Mucosa of rectum (tissue), 2 donors: ENCODE measurements around the gene DNAAF9.

ENCODE experiments used
- H3K27ac ChIP-seq, 2 donors: one replicate each; pipeline ENCODE4 v1.7.0; 2013; ENCODE audit warnings: inconsistent platforms in 2 of 2, low read depth in 2 of 2, low read length in 2 of 2
- H3K27me3 ChIP-seq, 2 donors: one replicate each; pipeline ENCODE4 v1.7.0; 2013; ENCODE audit warnings: low read length in 2 of 2; ENCODE audit not compliant: control insufficient read depth in 2 of 2, insufficient read depth in 2 of 2
- H3K36me3 ChIP-seq, 2 donors: one replicate each; pipeline ENCODE4 v1.7.0; 2013; ENCODE audit warnings: low read length in 2 of 2; ENCODE audit not compliant: control insufficient read depth in 2 of 2, insufficient read depth in 2 of 2
- H3K4me1 ChIP-seq, 2 donors: one replicate each; pipeline ENCODE4 v1.7.0; 2013; ENCODE audit warnings: low read length in 2 of 2, mild to moderate bottlenecking in 1 of 2; ENCODE audit not compliant: control insufficient read depth in 2 of 2, insufficient read depth in 2 of 2
- H3K4me3 ChIP-seq, 2 donors: one replicate each; pipeline ENCODE4 v1.7.0; 2013; ENCODE audit warnings: low read length in 2 of 2
- H3K9ac ChIP-seq, 2 donors: one replicate each; pipeline ENCODE4 v1.7.0; 2013; ENCODE audit warnings: low read length in 2 of 2, low read depth in 1 of 2, mild to moderate bottlenecking in 1 of 2
- H3K9me3 ChIP-seq, 2 donors: one replicate each; pipeline ENCODE4 v1.7.0; 2013; ENCODE audit warnings: low read length in 2 of 2; ENCODE audit not compliant: control insufficient read depth in 2 of 2
- donor health status: healthy.
- donor health status: Normal muscosa, but diverticular disease.

DNAAF9 gene

DNA sequence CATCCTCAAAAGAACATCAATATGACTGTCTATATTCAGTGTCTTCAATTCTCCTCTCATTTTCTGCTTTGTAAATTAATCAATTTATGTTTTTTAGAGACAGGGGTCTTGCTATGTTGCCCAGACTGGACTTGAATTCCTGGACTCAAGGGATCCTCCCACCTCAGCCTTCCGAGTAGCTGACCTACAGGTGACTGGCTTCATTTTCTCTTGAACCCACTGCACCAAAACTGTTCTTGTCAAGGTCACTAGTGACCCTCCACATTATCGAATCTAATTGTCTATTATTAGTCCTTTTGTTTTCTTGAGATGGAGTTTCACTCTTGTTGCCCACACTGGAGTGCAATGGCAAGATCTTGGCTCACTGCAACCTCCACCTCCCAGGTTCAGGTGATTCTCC is 3.7 kb downstream of the DNAAF9 start:
- Histone ChIP-seq H3K27me3 (peaks cover 14 to 15% of the 10 kb centered on the region in 2 donors), H3K9me3 (no peaks in the 10 kb centered on the region), H3K4me3 (no peak overlapping the region), H3K9ac (no peak overlapping the region), H3K36me3 (no peaks in the 10 kb centered on the region), H3K27ac (no peak overlapping the region), H3K4me1 (peaks cover 4 to 9% of the 10 kb centered on the region in 2 donors)

GRCh38 chr20:3402453-3402852 is 5.0 kb downstream of the DNAAF9 start:
- H3K4me1 ChIP-seq, result no peaks in the 10 kb centered on the region
- no peaks in the 10 kb centered on the region for H3K9me3 ChIP-seq
- no peak overlapping the region for H3K9ac ChIP-seq
- H3K27me3 ChIP-seq, result peaks cover 6 to 10% of the 10 kb centered on the region in 2 donors
- H3K27ac ChIP-seq, result no peak overlapping the region
- H3K36me3 ChIP-seq, result no peaks in the 10 kb centered on the region
- H3K4me3 ChIP-seq, result no peak overlapping the region

DNA sequence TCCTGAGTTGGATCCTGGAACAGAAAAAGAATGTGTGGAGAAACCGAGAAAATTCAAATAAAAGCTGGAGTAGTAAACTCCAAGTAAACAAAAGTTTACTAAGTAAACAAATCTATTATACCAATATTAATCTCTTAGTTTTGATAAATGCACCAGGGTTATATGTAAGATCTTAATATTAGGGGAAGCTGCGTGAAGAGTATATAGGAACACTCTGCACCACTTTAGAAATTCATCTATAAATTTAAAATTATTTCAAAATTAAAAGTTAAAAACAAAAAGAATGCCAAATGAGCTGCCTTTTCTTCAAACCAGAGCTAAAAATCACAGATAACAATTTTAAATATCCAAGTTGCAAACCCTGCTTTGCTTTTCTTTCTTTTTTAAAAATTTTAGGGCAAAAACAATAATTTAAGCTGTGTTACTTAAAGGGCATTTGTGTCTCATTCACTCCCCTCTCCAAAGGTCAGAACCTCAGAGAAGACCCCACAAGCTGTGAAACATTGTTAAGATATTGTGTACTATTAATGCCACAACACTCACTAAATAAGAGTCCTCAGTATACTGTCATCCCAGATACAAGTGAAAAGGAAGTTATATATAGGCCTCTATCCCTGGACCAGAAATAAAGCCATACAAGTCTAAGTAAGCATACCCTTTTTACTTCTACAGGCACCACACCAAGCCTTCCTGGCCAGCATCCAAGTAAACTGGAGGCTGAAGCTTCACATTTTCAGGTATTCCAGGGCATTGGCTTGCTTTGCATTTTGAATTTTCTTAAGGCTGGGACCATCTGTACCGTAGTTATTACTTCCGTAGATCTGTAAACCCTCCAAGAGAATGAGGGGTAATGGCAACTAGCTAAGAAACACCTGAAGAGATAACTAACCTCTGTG is 7.0 kb downstream of the DNAAF9 start:
- no peaks in the 10 kb centered on the region for H3K4me1 ChIP-seq
- no peak overlapping the region for H3K9ac ChIP-seq
- H3K27me3 ChIP-seq, result no peaks in the 10 kb centered on the region
- H3K9me3 ChIP-seq, result no peaks in the 10 kb centered on the region
- no peaks in the 10 kb centered on the region for H3K36me3 ChIP-seq
- no peak overlapping the region for H3K4me3 ChIP-seq
- no peak overlapping the region for H3K27ac ChIP-seq

DNA sequence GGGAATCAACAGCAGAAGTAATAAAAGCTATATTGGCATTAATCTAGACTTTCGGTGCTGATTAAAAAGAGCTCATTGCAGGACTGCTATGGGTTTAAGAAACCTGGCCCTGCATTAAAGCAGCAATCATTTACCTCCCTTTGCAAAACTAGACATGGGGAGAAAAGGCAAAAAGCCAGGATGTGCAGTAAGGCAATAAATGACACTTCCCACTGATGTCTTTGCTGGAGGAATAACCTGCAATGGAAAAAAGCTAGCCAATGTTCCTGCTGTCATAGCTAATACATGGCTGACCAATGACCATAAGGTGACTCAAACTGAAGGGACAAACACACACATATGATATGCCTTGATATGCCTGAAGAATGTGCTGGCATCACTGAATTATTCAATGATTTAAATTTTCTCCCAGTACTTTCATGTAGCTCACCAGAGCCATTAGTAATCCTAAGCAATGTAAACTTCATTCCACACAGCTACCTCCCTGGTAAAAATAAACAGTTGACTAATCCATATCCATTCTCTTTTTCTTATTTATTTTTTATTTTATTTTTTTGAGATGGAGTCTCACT is 8.7 kb downstream of the DNAAF9 start:
- Histone ChIP-seq H3K4me1 (no peaks in the 10 kb centered on the region), H3K4me3 (no peak overlapping the region), H3K27me3 (no peaks in the 10 kb centered on the region), H3K36me3 (no peaks in the 10 kb centered on the region), H3K27ac (no peak overlapping the region), H3K9me3 (no peaks in the 10 kb centered on the region), H3K9ac (no peak overlapping the region)

- Histone ChIP-seq H3K36me3 (no peaks in the 10 kb centered on the region), H3K27ac (no peak overlapping the region), H3K9ac (no peak overlapping the region), H3K9me3 (no peaks in the 10 kb centered on the region), H3K4me3 (no peak overlapping the region), H3K4me1 (no peaks in the 10 kb centered on the region), H3K27me3 (no peaks in the 10 kb centered on the region)
Measured at GRCh38 chr20:3396492-3396891, 11.0 kb downstream of the DNAAF9 start.

DNA sequence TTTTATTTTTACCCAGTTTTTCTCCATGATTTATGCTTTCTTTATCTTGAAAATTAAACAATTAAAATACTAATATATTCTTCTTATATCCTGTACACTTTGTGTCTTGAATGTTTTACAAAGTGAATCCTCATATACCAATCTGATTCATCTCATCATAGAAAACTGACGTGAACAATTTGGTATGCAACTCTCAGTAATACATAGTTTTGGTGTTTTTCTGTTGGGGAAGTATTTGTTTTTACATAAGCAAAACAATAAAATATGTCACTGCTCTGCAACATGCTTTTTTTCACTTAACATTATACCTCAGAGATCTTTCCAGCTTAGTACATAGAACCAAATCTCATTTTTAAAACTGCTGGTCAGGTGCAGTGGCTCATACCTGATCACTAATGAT is 14.7 kb downstream of the DNAAF9 start:
- Histone ChIP-seq H3K9ac (no peak overlapping the region), H3K36me3 (no peaks in the 10 kb centered on the region), H3K4me3 (no peak overlapping the region), H3K27ac (no peak overlapping the region), H3K4me1 (no peaks in the 10 kb centered on the region), H3K9me3 (no peaks in the 10 kb centered on the region), H3K27me3 (no peaks in the 10 kb centered on the region)

DNA sequence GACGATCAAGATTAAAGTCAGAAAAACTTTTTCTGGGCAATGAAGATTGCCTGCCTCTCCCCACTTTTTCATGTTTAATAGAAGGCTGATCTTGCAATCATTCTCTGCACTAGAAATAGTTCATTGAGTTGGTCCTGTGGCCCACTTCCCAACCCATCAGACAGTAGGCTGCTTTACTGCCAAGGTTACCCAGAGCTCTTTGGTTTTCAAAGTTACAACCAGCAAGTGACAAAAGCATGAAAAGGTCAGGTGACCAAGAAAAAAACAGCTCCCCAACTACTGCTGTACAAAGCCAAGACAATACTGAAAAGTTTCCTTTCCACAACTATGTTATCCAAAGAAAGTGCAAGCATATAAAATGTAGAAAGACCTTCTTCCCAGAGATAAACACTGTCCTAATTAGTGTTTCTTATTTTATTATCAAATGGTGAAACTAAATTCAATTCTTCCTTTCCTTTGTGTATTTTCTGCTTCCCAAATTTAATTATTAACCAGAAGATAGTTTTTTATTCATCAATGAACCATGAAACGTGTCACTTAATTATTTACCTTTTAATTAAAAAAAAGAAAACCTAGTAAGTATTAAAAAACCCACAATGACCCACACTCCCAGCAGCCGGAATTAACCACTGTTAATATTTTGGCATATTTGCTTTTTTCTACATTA is 16.6 kb downstream of the DNAAF9 start:
- Histone ChIP-seq H3K9ac (no peak overlapping the region), H3K9me3 (no peaks in the 10 kb centered on the region), H3K27me3 (peaks cover 0 to 4% of the 10 kb centered on the region in 2 donors), H3K4me3 (no peak overlapping the region), H3K4me1 (no peaks in the 10 kb centered on the region), H3K36me3 (no peaks in the 10 kb centered on the region), H3K27ac (no peak overlapping the region)

DNA sequence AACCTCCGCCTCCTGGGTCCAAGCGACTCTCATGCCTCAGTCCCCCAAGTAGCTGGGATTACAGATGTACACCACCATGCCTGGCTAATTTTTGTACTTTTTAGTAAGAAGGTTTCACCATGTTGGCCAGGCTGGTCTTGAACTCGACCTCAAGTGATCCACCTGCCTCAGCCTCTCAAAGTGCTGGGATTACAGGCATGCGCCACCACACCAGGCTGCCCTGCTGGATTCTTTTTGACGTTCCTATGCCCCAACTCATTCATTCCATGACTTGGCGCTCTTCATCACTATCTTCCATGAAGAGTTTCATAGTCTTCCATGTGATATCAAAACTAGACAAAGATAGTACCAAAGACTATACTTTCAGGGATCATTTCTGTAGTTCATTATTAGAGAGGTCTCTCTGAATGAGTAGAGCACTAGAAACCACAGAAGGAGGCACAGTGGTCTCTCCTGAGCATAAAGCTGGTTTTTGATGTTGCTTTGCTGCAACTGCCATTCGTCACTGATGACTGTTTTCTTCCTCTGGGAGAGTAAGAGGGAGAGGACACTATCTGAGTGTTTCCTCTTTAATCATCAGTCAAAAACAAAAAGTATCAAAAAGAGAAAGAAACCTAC is 23.5 kb downstream of the DNAAF9 start:
- H3K9me3 ChIP-seq, result no peaks in the 10 kb centered on the region
- H3K9ac ChIP-seq, result no peak overlapping the region
- H3K4me1 ChIP-seq, result no peaks in the 10 kb centered on the region
- H3K27me3 ChIP-seq, result peaks cover 0 to 4% of the 10 kb centered on the region in 2 donors
- no peak overlapping the region for H3K27ac ChIP-seq
- no peak overlapping the region for H3K4me3 ChIP-seq
- no peaks in the 10 kb centered on the region for H3K36me3 ChIP-seq

GRCh38 chr20:3382836-3383235 is 24.6 kb downstream of the DNAAF9 start:
- H3K36me3 ChIP-seq, result no peaks in the 10 kb centered on the region
- peaks cover 0 to 4% of the 10 kb centered on the region in 2 donors for H3K27me3 ChIP-seq
- no peak overlapping the region for H3K27ac ChIP-seq
- no peaks in the 10 kb centered on the region for H3K9me3 ChIP-seq
- H3K4me3 ChIP-seq, result no peak overlapping the region
- H3K9ac ChIP-seq, result no peak overlapping the region
- no peaks in the 10 kb centered on the region for H3K4me1 ChIP-seq
